Glutamatergic neuron (in vitro differentiated cells): ENCODE measurements around the gene UBE2J2. TPM values are rescaled to one million over a fixed set of nuclear protein-coding genes. Genes with fewer than 3 reads are reported as not detected.

Experiments
- DNase-seq: peaks from one replicate; pipeline ENCODE4 v3.0.0; 2022
- H3K27ac Mint-ChIP-seq: one replicate; pipeline ENCODE4 v1.8.0; 2020; ENCODE audit warnings: mild to moderate bottlenecking, mixed read lengths, inconsistent platforms; ENCODE audit not compliant: unreplicated experiment
- H3K27me3 Mint-ChIP-seq: one replicate; pipeline ENCODE4 v1.8.0; 2020; ENCODE audit warnings: mild to moderate bottlenecking, moderate library complexity, mixed read lengths, inconsistent platforms; ENCODE audit not compliant: unreplicated experiment
- H3K36me3 Mint-ChIP-seq: one replicate; pipeline ENCODE4 v1.8.0; 2020; ENCODE audit warnings: mild to moderate bottlenecking, mixed read lengths, inconsistent platforms; ENCODE audit not compliant: unreplicated experiment
- H3K4me1 Mint-ChIP-seq: one replicate; pipeline ENCODE4 v1.8.0; 2020; ENCODE audit warnings: mild to moderate bottlenecking, low read depth, mixed read lengths, inconsistent platforms; ENCODE audit not compliant: unreplicated experiment
- H3K4me3 Mint-ChIP-seq: one replicate; pipeline ENCODE4 v1.8.0; 2020; ENCODE audit warnings: mild to moderate bottlenecking, mixed read lengths, inconsistent platforms; ENCODE audit not compliant: unreplicated experiment
- H3K9me3 Mint-ChIP-seq: one replicate; pipeline ENCODE4 v1.8.0; 2020; ENCODE audit warnings: mild to moderate bottlenecking, moderate library complexity, mixed read lengths, inconsistent platforms; ENCODE audit not compliant: unreplicated experiment
- CTCF ChIP-seq: fragments of 200-600 bp; sonication (generic); IDR thresholded peaks from one replicate; pipeline ENCODE4 v1.5.0; 2021; ENCODE audit not compliant: partially characterized antibody, unreplicated experiment
- total RNA-seq: library from RNA; stranded (reverse); fragmentation: NEBNext Ultra II Directional; extraction: Animal tissue kit (Norgen Biotek cat#: 25700); gene quantifications from one replicate; pipeline ENCODE4 v1.2.1, GENCODE V29; 2021; ENCODE audit not compliant: unreplicated experiment

UBE2J2 gene
- total RNA-seq, 1 donor from 2014 or later: 88.1 TPM

- H3K27ac Mint-ChIP-seq: no peak overlapping the region
- no peak for DNase-seq
- H3K36me3 Mint-ChIP-seq: no peaks in the 10 kb centered on the region
- H3K27me3 Mint-ChIP-seq: peaks cover 12% of the 10 kb centered on the region
- TF ChIP-seq CTCF: no peak
- peaks cover 3% of the 10 kb centered on the region for H3K9me3 Mint-ChIP-seq
- H3K4me1 Mint-ChIP-seq: peaks cover 1% of the 10 kb centered on the region
- no peak overlapping the region for H3K4me3 Mint-ChIP-seq
Measured at GRCh38 chr1:1215881-1216605, 57.6 kb downstream of the UBE2J2 start.

GRCh38 chr1:1215080-1215676 lies 58.5 kb downstream of the UBE2J2 start:
- Mint-ChIP-seq H3K36me3 (no peaks in the 10 kb centered on the region), H3K9me3 (peaks cover 3% of the 10 kb centered on the region), H3K4me1 (peaks cover 4% of the 10 kb centered on the region), H3K4me3 (no peak overlapping the region), H3K27me3 (peaks cover 8% of the 10 kb centered on the region), H3K27ac (no peak overlapping the region)
- DNase-seq: no peak
- no peak for TF ChIP-seq CTCF

- no peak within 1 kb of the TSS for H3K27ac Mint-ChIP-seq
- H3K4me1 Mint-ChIP-seq: peaks cover 6% of the 10 kb centered on the region
- H3K4me3 Mint-ChIP-seq: no peak within 1 kb of the TSS
- peak; percentile 18 for DNase-seq
- no peaks in the 10 kb centered on the region for H3K36me3 Mint-ChIP-seq
- no peak for TF ChIP-seq CTCF
- H3K9me3 Mint-ChIP-seq: peaks cover 3% of the 10 kb centered on the region
- peaks cover 8% of the 10 kb centered on the region for H3K27me3 Mint-ChIP-seq
Measured at GRCh38 chr1:1213345-1214265, 60.0 kb downstream of the UBE2J2 start, which contains the start of gene TNFRSF4. TSS of gene TNFRSF4 (minus strand) at chr1:1214153. CDS start at chr1:1214127, 26 bp downstream.

GRCh38 chr1:1212780-1213344 lies 60.8 kb downstream of the UBE2J2 start:
- H3K27me3 Mint-ChIP-seq: peaks cover 10% of the 10 kb centered on the region
- DNase-seq: peak; percentile 32

More at GRCh38 chr1:1212780-1213344, 60.8 kb downstream of the UBE2J2 start:
- no peak for TF ChIP-seq CTCF
- peaks cover 10% of the 10 kb centered on the region for H3K4me1 Mint-ChIP-seq
- H3K4me3 Mint-ChIP-seq: no peak overlapping the region
- H3K36me3 Mint-ChIP-seq: no peaks in the 10 kb centered on the region
- H3K9me3 Mint-ChIP-seq: peaks cover 6% of the 10 kb centered on the region
- no peak overlapping the region for H3K27ac Mint-ChIP-seq
